Measurements from ENCODE around the gene SOX6.

Gene SOX6

GRCh38 chr11:16096336-16096735 is 260.0 kb downstream of the SOX6 start:
- TF ChIP-seq Cebpa-rat (IDR thresholded peaks at IDR 0.05): no peak
- H4K20me1 ChIP-seq: no peaks in the 10 kb centered on the region
- H3K4me1 ChIP-seq: no peaks in the 10 kb centered on the region
- no peak overlapping the region for H3K4me2 ChIP-seq
- no peak overlapping the region for H3K9ac ChIP-seq
- H3K27me3 ChIP-seq: no peaks in the 10 kb centered on the region
- H3K27ac ChIP-seq: no peak overlapping the region
- H3K4me3 ChIP-seq: no peak overlapping the region
- no peaks in the 10 kb centered on the region for H3K36me3 ChIP-seq
- H3K9me3 ChIP-seq: no peaks in the 10 kb centered on the region

- Histone ChIP-seq H3K4me3 (no peak overlapping the region), H3K36me3 (no peaks in the 10 kb centered on the region), H3K27ac (no peak overlapping the region), H3K4me1 (no peaks in the 10 kb centered on the region), H3K9me3 (no peaks in the 10 kb centered on the region), H3K4me2 (no peak overlapping the region), H3K9ac (no peak overlapping the region), H4K20me1 (no peaks in the 10 kb centered on the region), H3K27me3 (no peaks in the 10 kb centered on the region)
- no peak for TF ChIP-seq Cebpa-rat (IDR thresholded peaks at IDR 0.05)
Observed at GRCh38 chr11:16095756-16096155, 260.6 kb downstream of the SOX6 start.

GRCh38 chr11:16093889-16094653 is 262.3 kb downstream of the SOX6 start:
- Histone ChIP-seq H3K9me3 (no peaks in the 10 kb centered on the region), H3K9ac (no peak overlapping the region), H3K4me1 (no peaks in the 10 kb centered on the region), H4K20me1 (no peaks in the 10 kb centered on the region), H3K36me3 (no peaks in the 10 kb centered on the region), H3K4me2 (no peak overlapping the region), H3K27ac (no peak overlapping the region), H3K4me3 (no peak overlapping the region), H3K27me3 (no peaks in the 10 kb centered on the region)
- TF ChIP-seq Cebpa-rat (IDR thresholded peaks at IDR 0.05): no peak

GRCh38 chr11:16091862-16092261 is 264.5 kb downstream of the SOX6 start:
- Histone ChIP-seq H3K9me3 (no peaks in the 10 kb centered on the region), H3K27ac (no peak overlapping the region), H3K27me3 (no peaks in the 10 kb centered on the region), H4K20me1 (no peaks in the 10 kb centered on the region), H3K36me3 (no peaks in the 10 kb centered on the region), H3K9ac (no peak overlapping the region), H3K4me3 (no peak overlapping the region), H3K4me1 (no peaks in the 10 kb centered on the region), H3K4me2 (no peak overlapping the region)
- TF ChIP-seq Cebpa-rat (IDR thresholded peaks at IDR 0.05): no peak

- no peak overlapping the region for H3K9ac ChIP-seq
- no peaks in the 10 kb centered on the region for H3K9me3 ChIP-seq
- no peak overlapping the region for H3K27ac ChIP-seq
- no peaks in the 10 kb centered on the region for H4K20me1 ChIP-seq
- no peak for TF ChIP-seq Cebpa-rat (IDR thresholded peaks at IDR 0.05)
- no peaks in the 10 kb centered on the region for H3K27me3 ChIP-seq
- H3K4me1 ChIP-seq: no peaks in the 10 kb centered on the region
- H3K4me2 ChIP-seq: no peak overlapping the region
- no peak overlapping the region for H3K4me3 ChIP-seq
- H3K36me3 ChIP-seq: no peaks in the 10 kb centered on the region
Observed at GRCh38 chr11:16089481-16089880, 266.9 kb downstream of the SOX6 start.

- no peak overlapping the region for H3K4me3 ChIP-seq
- no peak for TF ChIP-seq Cebpa-rat (IDR thresholded peaks at IDR 0.05)
- H3K36me3 ChIP-seq: no peaks in the 10 kb centered on the region
- H3K4me1 ChIP-seq: no peaks in the 10 kb centered on the region
- no peak overlapping the region for H3K9ac ChIP-seq
- H3K4me2 ChIP-seq: no peak overlapping the region
- H3K27me3 ChIP-seq: no peaks in the 10 kb centered on the region
- H4K20me1 ChIP-seq: no peaks in the 10 kb centered on the region
- no peaks in the 10 kb centered on the region for H3K9me3 ChIP-seq
- H3K27ac ChIP-seq: no peak overlapping the region
Observed at GRCh38 chr11:16088774-16089173, 267.6 kb downstream of the SOX6 start.

- Histone ChIP-seq H3K27ac (no peak overlapping the region), H3K4me3 (no peak overlapping the region), H3K9ac (no peak overlapping the region), H4K20me1 (no peaks in the 10 kb centered on the region), H3K4me2 (no peak overlapping the region), H3K9me3 (no peaks in the 10 kb centered on the region), H3K27me3 (no peaks in the 10 kb centered on the region), H3K36me3 (no peaks in the 10 kb centered on the region), H3K4me1 (no peaks in the 10 kb centered on the region)
- no peak for TF ChIP-seq Cebpa-rat (IDR thresholded peaks at IDR 0.05)
Observed at GRCh38 chr11:16087886-16088285, 268.5 kb downstream of the SOX6 start.

- no peak for TF ChIP-seq Cebpa-rat (IDR thresholded peaks at IDR 0.05)
- H3K9me3 ChIP-seq: no peaks in the 10 kb centered on the region
- H3K36me3 ChIP-seq: no peaks in the 10 kb centered on the region
- H3K9ac ChIP-seq: no peak overlapping the region
- H3K27ac ChIP-seq: no peak overlapping the region
- H3K4me2 ChIP-seq: no peak overlapping the region
- H3K4me3 ChIP-seq: no peak overlapping the region
- H3K27me3 ChIP-seq: no peaks in the 10 kb centered on the region
- H3K4me1 ChIP-seq: no peaks in the 10 kb centered on the region
- H4K20me1 ChIP-seq: no peaks in the 10 kb centered on the region
Observed at GRCh38 chr11:16086229-16086819, 270.0 kb downstream of the SOX6 start.

- Histone ChIP-seq H3K4me1 (no peaks in the 10 kb centered on the region), H3K27ac (no peak overlapping the region), H3K4me2 (no peak overlapping the region), H3K4me3 (no peak overlapping the region), H3K9ac (no peak overlapping the region), H3K36me3 (no peaks in the 10 kb centered on the region), H3K27me3 (no peaks in the 10 kb centered on the region), H3K9me3 (no peaks in the 10 kb centered on the region), H4K20me1 (no peaks in the 10 kb centered on the region)
- no peak for TF ChIP-seq Cebpa-rat (IDR thresholded peaks at IDR 0.05)
Observed at GRCh38 chr11:16082095-16083055, 274.0 kb downstream of the SOX6 start.

Data from BLaER1 (cell line).